HUDEP-2 (cell line): ENCODE results near the gene ERCC2.
"Not testable (repeated sequence)": the region's sequence is repeated elsewhere in the genome, so short reads cannot be mapped to it uniquely, and the experiment has no call there.

ENCODE experiments used
- DNase-seq, 76 experiments: peaks; one replicate each; lab custom pipeline; 2025; ENCODE audit not compliant: unreplicated experiment in 76 of 76; lab: John Stamatoyannopoulos, UW

Gene ERCC2

DNA sequence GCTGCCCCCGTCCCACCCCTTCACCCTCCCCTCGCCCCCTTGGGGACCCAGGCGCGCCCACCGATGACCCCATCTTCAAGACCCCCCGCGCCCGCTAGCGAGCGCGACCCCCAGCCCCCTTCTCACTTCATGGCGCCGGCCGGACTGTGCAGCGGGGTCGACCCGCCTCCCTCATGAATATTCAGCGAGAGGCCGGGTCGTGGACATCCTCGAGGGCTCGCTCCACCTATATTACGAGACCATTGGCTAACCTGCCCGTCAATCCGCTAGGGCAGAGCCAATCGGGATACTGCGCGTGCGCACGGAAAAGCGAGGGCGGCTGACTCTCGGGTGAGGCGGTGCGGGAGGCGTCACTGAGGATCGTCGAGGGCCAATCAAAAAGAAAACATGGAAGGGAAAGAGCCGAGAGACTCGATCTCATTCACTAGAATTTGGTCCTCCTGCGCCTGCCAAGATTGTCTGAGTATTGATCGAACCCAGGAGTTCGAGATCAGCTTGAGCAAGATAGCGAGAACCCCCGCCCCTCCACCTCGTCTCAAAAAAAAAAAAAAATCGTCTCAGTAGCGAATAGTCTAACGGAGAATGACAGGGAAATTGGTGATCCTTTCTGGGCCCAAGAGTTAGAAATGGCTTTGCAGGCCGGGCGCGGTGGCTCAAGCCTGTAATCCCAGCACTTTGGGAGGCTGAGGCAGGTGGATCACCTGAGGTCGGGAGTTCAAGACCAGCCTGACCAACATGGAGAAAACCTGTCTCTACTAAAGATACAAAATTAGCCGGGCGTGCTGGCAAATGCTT, at the start of gene ERCC2:
Gene ERCC2 (minus strand): TSS at position 164 of the 795 bp plus-strand sequence. CDS start 33 bp downstream, at position 131.
- peak; percentile 77 to 100 (median 100) for DNase-seq

DNA sequence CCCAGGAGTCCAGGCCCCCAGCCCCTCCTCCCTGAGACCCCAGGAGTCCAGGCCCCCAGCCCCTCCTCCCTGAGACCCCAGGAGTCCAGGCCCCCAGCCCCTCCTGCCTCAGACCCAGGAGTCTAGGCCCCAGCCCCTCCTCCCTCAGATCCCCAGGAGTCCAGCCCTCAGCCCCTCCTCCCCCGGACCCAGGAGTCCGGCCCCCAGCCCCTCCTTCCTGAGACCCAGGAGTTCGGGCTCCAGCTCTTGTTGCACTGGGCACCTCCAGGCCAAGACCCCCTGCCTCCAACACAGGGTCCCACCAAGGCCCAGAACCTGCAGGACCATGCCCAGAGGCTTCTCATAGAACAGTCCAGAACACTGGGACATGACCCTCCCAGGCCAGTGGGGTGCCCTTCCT, 49.5 kb upstream of the ERCC2 start:
- no peak for DNase-seq

DNA sequence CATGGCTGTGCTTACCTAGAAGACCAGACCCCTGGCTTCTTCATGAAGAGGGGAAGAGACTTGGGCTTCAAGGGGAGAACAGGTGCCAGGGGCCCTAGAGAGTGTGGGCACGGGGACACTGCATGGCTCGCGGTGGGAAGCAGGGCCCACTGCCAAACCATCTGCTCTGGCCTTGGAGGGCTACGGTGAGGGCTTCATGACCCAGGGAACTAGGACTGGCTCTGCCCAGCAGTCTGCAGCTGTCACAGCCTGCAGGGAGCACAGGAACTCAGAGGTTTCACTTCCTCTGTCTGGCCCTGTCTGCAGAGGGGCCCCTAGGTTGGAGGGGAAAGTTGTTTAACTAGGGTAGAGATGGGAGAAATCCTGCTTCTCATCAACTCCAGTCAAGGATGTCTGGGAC, 49.0 kb upstream of the ERCC2 start:
- DNase-seq = no peak

DNA sequence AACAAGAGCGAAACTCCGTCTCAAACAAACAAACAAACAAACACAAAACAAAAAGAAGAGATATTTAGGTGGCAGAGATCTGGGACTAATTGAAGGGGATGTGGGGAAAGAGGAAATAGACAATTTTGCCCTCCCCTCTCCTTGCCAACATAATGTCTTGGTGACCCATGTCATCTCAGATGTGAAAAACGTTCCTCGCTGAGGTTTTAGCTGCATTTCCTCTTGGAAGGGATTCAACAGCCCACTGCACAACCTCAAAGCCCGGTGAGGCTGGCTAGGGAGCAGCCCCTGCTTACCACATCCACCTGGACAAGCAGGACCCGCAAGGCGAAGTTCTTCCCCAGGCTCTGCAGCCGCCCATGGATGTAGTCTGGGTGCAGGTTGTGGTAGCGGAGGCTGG, 48.4 kb upstream of the ERCC2 start:
- no peak for DNase-seq

DNA sequence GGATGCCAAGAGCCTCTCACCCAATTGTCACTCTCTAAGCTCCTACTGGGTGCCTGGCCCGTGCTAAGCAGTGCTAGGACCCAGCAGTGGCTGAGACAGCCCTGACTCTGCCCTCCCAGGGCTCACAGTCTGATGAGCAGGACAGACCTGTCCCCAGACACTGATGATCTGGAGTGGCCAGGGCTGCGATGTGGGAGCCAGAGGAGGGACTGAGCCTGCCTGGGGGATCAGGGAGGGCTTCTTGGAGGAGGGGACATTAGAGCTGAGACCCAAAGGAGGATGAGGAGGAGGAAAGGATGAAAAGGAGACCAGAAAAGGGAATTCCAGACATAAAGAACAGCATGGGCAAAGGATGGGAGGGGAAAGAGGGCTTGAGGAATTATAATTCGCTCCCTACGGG, 46.8 kb upstream of the ERCC2 start:
- DNase-seq = no peak

DNA sequence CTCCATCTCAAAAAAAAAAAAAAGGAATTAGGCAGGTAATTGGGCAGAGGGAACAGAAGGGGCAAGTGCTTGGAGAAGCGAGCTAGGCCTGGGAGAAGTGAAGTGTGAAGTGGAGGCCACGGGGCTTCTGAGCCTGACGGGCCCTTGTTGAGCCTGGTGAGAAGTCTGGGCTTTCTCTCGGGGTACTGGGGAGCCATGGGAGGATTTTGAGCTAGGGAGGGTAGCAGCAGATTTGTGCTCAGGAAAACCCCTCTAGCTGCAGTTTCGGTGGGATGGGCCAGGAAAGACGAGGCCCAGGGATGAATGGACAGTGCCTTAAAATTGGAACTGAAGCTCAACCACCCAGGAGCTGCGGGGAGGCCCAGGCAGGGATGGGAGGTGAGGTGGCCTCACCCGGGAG, 44.1 kb upstream of the ERCC2 start:
- no peak for DNase-seq

DNA sequence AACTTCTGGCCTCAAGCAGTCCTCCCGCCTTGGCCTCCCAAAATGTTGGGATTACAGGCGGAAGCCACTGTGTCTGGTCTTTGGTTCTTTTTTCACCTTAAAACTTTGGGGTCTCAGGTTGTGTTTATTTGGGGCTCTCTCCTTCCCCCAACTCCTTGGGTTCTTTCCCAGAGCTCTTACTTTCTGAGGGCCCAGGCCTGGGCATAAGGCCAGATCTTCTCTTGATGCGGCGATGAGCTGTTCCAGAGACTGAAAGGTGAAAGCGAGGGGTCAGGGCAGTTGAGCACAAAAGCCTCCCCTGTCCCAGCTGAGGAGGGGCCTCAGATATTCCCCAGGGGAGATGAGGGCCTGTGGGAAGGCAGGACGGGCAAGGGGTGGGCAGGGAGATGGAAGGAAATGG, 43.1 kb upstream of the ERCC2 start:
- DNase-seq = no peak

DNA sequence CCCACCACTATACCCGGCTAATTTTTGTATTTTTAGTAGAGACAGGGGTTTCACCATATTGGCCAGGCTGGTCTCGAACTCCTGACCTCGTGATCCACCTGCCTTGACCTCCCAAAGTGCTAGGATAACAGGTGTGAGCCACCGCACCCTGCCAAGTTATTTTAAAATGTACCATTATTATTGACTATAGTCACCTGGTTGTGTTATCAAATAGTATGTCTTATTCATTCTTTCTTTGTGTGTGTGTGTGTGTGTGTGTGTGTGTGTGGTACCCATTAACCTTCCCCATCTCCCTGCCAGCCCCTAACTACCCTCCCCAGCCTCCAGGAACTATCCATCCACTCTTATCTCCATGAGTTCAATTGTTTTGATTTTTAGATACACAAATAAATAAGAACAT, 40.0 kb upstream of the ERCC2 start:
- not testable (repeated sequence) for DNase-seq

DNA sequence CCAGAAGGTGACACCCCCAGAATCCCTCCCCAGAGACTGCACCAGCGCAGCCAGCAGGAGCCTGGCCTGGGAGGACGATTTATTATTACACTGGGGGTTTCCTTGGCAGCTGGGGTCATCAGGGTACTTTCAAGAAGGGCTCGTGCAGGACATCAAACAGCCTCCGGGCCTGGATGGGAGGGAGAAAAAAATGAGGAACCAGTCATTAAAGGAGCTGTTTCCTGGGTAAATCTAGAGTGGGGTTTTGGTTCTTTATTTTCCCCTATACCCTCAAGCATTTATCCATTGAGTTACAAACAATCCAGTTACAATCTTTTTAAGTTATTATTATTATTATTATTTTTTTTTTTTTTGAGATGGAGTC, 39.2 kb upstream of the ERCC2 start:
- no peak for DNase-seq

DNA sequence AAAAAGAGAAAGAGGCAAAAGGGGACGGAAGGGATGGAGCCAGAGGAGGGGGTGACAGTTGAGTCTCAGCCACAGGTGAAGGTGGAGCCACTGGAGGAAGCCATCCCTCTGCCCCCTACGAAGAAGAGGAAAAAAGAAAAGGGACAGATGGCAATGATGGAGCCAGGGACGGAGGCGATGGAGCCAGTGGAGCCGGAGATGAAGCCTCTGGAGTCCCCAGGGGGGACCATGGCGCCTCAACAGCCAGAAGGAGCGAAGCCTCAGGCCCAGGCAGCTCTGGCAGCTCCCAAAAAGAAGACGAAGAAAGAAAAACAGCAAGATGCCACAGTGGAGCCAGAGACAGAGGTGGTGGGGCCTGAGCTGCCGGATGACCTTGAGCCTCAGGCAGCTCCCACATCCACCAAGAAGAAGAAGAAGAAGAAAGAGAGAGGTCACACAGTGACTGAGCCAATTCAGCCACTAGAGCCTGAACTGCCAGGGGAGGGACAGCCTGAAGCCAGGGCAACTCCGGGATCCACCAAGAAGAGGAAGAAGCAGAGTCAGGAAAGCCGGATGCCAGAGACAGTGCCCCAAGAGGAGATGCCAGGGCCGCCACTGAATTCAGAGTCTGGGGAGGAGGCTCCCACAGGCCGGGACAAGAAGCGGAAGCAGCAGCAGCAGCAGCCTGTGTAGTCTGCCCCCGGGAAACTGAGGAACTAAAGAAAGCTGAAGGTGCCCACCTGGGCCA, 38.6 kb upstream of the ERCC2 start:
- no peak for DNase-seq

DNA sequence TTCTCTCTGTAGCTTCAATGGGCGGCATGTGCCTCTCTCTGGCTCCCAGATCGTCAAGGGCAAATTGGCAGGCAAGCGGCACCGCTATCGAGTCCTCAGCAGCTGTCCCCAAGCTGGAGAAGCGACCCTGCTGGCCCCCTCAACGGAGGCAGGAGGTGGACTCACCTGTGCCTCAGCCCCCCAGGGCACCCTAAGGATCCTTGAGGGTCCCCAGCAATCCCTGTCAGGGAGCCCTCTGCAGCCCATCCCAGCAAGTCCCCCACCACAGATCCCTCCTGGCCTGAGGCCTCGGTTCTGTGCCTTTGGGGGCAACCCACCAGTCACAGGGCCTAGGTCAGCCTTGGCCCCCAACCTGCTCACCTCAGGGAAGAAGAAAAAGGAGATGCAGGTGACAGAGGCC, 37.7 kb upstream of the ERCC2 start:
- no peak for DNase-seq

DNA sequence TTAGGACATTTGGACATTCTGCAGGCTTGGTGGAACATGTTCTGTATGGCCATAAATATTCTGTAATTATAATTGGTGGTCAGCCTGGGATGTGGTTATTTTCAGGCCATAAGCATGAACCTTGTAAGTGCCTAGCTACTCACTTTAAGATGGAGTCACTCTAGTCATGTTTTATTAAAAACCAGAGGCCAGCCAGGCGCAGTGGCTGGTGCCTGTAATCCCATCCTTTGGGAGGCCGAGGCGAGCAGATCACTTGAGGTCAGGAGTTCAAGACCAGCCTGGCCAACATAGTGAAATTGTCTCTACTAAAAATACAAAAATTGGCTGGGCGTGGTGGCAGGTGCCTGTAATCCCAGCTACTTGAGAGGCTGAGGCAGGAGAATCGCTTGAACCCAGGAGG, 37.2 kb upstream of the ERCC2 start:
- DNase-seq = not testable (repeated sequence)

DNA sequence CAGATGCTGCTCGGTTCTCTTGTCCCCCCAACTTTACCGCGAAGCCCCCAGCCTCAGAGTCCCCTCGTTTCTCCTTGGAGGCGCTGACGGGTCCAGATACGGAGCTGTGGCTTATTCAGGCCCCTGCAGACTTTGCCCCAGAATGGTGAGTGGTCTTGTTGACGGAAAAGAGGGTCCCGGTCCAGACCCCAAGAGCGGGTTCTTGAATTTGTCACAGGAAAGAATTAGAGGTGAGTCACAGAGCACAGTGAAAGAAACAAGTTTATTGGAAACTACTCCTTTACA, 36.7 kb upstream of the ERCC2 start:
- DNase-seq = no peak

DNA sequence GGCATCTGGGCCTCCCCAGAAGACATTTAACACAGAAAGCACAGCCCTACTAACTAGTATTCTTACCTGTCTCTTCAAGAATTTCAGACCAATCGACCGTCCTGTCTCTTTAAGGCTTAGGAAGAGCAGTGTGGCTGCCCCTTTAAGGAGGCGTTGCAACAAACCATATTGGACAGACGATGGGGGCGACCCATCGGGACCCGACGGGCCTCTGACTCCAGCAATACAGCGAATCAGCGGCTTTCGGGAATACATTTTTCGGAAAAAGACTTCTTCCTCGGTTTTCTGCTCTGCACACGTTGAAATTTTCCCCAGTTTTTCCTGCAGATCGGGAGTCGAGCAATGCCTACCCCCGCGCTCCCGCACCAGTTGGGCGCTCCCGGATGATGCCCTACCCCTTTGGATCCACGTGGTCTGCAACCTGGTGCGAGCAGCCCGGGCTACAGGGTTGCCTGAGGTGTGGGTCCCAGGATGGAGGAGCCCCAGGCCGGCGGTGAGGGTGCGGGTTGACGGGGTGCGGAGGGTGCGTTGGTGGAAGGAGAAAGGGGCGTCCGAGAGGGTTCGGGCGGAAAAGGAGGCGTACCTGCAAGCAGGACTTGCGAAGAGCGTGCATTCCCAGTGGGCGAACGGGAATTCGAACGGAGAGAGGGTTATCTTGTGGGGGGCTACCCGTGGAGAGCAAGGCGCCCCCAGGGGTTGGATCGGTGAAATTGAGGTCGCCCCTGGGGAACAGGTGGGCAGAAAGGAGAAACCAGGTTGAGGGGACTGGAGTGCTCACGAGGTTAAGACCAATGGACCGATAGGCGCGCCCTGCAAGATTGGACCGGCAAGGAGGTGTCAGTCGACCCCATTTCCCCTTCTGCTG, 36.1 kb upstream of the ERCC2 start, which contains the start of gene POLR1G:
Gene POLR1G (plus strand): TSS at position 419 of the 865 bp plus-strand sequence. CDS start 53 bp downstream, at position 472.
- peak in 74 of 76 experiments; percentile 51 to 98 (median 83) for DNase-seq

DNA sequence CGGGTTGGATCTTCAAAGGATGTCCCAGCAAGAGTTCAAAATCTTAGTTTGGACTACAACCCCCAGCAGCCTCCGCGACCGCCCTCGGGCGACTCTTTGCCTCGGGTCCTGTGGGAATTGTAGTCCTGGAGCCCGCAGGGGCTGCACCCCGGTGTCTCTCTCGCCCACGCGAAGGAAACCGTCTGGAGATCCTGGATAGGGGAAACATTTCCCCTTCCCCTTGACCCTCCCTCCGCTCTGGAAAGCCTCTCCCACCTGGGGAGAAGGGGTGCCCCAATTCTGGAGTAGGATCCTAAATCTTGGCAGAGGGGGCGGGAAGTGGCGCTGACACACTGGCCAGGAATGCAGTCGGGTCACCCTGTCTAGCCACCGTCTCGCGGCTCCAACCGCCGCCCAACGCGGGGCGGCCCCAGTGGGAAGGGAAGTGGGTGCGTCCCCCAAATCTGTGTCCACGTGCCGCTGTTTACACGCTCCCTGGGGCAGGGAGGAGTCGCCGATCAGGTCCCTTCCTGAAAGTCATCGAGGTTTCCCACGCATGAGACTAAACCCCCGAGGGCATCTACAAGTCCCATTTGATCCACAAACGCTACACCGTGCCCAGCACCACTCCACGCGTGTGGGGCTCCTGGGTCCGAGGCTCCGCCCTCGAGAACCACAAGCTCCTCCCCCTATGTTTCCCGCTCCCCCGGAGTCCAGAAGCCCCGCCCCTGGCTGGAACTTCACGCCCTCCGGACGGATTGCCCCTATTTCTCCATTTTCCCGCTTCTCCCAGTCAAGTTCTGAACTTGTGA, 35.3 kb upstream of the ERCC2 start:
- DNase-seq = peak in 75 of 76 experiments; percentile 50 to 98 (median 85)

DNA sequence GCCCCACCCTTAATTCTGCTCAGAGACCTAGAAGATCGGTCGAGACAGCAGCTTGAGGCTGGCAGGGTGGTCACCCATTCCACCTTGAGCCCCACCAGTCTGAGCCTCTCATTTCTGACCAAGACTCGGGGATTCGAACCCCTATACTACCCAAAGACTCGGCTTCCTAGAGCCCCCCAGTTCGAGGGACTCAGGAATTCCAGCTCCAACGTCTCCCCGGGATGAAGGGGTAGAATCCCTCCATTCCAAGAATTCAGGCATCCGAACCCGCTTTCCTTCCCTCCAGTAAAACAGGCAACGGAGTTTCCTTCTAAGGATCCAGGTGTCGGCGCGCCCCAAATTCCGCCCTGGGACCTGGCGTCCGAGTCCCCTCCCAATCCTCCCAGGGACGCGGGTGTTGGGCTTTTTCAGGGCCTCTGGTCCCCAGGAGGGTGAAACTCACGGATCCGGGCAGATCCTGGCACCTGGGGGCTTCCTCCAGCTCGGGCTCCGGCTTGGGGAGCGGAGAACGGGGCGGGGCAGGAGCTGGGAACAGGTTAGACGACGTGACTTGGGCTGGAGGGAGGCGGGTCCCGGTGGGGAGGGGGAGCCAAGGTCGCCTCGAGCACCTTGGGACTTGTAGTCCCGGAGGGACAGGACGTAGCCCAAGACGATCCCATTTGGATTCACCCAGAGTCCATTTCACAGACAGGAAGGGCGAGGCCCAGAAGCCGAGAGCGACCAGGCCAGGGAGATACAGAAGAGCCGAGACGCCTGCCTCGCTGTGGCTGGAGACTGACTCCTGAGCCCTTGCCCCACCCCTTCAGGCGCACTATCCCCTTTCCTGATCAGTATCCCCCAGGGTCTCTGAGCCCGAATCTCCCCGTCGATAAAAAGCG, 34.4 kb upstream of the ERCC2 start, which contains the start of gene PPP1R13L:
Gene PPP1R13L (minus strand): TSS at position 513 of the 878 bp plus-strand sequence. CDS start 6,751 bp downstream, outside the sequence.
- DNase-seq = peak in 34 of 76 experiments; percentile 40 to 81 (median 62)

DNA sequence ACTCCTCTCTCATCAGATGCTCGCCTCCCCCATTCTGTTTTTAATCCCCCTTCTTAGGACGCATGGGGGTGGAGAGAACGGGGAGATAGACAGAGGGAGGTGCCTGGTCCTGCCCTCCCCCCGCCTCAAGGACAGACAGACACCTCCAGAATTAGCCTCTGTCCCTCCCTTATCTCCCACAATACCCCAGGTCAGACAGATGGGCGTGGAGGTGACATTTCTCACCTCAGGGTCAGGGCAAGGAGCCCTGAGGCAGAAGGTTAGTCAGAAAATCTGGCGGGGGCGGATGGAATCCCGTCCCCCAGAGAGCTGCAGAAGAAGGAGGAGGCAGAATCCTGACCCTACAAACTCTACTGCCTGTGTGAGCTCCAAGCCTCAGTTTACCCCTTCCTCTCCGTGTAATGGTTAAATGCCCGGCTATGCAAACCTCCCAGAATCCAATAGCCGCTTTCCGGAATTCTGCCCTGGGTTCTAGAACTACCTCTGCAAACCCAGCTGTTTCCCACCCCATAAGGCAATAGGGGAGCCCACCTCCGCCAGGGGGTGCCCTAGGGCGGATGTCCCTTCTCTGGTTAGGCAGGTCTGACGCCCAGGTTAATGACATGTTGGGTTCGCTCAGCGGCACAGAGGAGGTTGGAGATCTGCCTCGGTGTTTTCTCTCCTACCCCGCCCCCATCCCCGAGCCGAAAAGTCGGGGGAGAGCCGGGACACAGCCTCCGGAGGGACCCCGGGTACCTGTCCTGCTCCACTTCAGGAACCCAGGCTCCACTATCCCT, 33.6 kb upstream of the ERCC2 start:
- peak in 62 of 76 experiments; percentile 14 to 75 (median 52) for DNase-seq

DNA sequence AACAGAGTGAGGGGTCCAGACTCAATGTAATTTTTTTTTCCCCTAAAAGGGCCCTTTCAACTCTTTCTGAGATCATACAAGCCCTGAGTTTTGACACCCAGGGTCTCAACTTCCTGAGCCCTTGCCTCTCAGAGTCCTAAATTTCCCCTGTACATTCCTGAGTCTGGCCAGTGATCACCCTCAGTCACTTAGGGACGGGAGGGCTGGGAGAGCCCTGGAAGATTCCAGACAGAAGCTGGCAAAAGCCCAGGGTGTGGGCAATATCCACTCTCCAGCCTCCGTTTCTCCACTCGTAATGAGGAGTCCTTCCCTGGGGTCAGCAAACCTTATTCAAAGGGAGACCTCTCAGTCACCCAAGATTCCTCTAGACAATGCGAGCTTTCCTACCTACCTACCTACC, 32.9 kb upstream of the ERCC2 start:
- DNase-seq = no peak
